SU-DHL-6 (cell line): ENCODE measurements around the gene SCAMP3.

Experiments
- EZH2phosphoT487 ChIP-seq: fragments of 200-600 bp; sonication (generic), shearing (Covaris generic); conservative IDR thresholded peaks from 2 replicates; pipeline ENCODE4 v1.6.1; 2018; ENCODE audit warnings: mild to moderate bottlenecking, antibody characterized with exemption, low read length, moderate library complexity, mixed read lengths
- TF ChIP-seq, protein P1 (sequence below): fragments of 200-600 bp; sonication (generic); IDR thresholded peaks from one replicate; pipeline ENCODE4 v1.5.1; 2017; ENCODE audit warnings: antibody characterized with exemption, mild to moderate bottlenecking, low read length, moderate library complexity; ENCODE audit not compliant: insufficient read depth, poor library complexity, severe bottlenecking

- TF ChIP-seq, protein P1, sequence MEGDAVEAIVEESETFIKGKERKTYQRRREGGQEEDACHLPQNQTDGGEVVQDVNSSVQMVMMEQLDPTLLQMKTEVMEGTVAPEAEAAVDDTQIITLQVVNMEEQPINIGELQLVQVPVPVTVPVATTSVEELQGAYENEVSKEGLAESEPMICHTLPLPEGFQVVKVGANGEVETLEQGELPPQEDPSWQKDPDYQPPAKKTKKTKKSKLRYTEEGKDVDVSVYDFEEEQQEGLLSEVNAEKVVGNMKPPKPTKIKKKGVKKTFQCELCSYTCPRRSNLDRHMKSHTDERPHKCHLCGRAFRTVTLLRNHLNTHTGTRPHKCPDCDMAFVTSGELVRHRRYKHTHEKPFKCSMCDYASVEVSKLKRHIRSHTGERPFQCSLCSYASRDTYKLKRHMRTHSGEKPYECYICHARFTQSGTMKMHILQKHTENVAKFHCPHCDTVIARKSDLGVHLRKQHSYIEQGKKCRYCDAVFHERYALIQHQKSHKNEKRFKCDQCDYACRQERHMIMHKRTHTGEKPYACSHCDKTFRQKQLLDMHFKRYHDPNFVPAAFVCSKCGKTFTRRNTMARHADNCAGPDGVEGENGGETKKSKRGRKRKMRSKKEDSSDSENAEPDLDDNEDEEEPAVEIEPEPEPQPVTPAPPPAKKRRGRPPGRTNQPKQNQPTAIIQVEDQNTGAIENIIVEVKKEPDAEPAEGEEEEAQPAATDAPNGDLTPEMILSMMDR = peak; percentile 83
- TF ChIP-seq EZH2phosphoT487 = no peak
These were observed 15.1 kb upstream of the SCAMP3 start, which contains the start of gene HCN3 for GRCh38 chr1:155277070-155277901.
